Measurements from ENCODE around the gene TSR3.

DNA sequence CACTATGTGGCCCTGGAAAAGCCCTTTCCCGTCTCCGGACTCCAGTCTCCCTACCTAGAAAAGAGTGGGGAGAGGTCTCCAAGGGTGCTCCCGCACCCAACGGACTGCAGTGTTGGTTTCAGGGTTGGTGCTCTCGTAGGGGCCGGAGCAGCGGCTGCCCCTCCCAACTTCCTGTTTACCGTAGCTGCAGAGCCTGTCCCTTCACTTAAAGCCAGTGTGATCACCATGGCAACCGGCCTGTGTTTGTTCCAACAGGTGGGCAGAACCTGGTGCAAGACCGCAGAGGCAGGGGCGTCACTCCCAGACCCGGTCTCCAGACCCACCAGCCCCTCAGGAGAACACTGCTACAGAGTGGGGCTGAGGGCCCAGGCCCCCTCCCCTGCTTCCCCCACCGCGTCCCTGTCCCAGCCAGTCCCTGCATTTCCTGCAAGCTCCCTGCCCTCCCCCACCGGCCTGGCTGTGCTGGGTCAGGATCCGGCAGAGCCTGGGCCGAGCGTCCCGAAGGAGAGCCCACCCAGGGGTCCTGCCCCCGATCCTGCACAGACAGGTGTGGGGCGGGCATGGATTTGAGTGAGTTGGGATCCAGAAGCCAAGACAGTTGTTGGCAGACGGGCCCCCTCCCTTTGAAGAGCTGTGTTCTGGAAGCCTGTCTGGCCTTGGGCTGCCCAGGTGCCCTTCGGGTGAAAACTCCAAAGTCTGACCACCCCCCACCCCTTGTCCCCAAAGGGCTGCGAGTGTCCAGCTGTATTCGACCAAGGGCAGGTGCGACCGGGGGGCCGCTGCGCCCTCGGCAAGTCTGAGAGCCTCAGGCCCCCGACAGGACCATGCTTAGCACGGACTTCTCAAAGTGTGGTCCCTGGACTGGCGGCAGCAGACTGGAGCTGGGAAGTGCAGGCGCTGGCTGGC is 19.7 kb downstream of the TSR3 start:
- TF ChIP-seq, protein P1, sequence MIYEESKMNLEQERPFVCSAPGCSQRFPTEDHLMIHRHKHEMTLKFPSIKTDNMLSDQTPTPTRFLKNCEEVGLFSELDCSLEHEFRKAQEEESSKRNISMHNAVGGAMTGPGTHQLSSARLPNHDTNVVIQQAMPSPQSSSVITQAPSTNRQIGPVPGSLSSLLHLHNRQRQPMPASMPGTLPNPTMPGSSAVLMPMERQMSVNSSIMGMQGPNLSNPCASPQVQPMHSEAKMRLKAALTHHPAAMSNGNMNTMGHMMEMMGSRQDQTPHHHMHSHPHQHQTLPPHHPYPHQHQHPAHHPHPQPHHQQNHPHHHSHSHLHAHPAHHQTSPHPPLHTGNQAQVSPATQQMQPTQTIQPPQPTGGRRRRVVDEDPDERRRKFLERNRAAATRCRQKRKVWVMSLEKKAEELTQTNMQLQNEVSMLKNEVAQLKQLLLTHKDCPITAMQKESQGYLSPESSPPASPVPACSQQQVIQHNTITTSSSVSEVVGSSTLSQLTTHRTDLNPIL (CRISPR knock-in tag; IDR thresholded peaks at IDR 0.05; ENCODE audit: low read depth) = no peak
- TF ChIP-seq RARB (CRISPR knock-in tag; IDR thresholded peaks at IDR 0.05) = no peak
- no peak for TF ChIP-seq ESRRG (CRISPR knock-in tag; IDR thresholded peaks at IDR 0.05)
- TF ChIP-seq, protein P2, sequence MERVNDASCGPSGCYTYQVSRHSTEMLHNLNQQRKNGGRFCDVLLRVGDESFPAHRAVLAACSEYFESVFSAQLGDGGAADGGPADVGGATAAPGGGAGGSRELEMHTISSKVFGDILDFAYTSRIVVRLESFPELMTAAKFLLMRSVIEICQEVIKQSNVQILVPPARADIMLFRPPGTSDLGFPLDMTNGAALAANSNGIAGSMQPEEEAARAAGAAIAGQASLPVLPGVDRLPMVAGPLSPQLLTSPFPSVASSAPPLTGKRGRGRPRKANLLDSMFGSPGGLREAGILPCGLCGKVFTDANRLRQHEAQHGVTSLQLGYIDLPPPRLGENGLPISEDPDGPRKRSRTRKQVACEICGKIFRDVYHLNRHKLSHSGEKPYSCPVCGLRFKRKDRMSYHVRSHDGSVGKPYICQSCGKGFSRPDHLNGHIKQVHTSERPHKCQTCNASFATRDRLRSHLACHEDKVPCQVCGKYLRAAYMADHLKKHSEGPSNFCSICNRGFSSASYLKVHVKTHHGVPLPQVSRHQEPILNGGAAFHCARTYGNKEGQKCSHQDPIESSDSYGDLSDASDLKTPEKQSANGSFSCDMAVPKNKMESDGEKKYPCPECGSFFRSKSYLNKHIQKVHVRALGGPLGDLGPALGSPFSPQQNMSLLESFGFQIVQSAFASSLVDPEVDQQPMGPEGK (CRISPR knock-in tag; IDR thresholded peaks at IDR 0.05; ENCODE audit: borderline replicate concordance) = no peak
- TF ChIP-seq BACH2 (CRISPR knock-in tag; IDR thresholded peaks at IDR 0.05; ENCODE audit: borderline replicate concordance) = no peak
- TF ChIP-seq TCF4 (CRISPR knock-in tag; IDR thresholded peaks at IDR 0.05; ENCODE audit: borderline replicate concordance) = no peak
- TF ChIP-seq, protein P3, sequence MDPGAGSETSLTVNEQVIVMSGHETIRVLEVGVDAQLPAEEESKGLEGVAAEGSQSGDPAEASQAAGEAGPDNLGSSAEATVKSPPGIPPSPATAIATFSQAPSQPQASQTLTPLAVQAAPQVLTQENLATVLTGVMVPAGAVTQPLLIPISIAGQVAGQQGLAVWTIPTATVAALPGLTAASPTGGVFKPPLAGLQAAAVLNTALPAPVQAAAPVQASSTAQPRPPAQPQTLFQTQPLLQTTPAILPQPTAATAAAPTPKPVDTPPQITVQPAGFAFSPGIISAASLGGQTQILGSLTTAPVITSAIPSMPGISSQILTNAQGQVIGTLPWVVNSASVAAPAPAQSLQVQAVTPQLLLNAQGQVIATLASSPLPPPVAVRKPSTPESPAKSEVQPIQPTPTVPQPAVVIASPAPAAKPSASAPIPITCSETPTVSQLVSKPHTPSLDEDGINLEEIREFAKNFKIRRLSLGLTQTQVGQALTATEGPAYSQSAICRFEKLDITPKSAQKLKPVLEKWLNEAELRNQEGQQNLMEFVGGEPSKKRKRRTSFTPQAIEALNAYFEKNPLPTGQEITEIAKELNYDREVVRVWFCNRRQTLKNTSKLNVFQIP (CRISPR knock-in tag; IDR thresholded peaks at IDR 0.05; ENCODE audit: borderline replicate concordance, low read depth) = no peak
- TF ChIP-seq ISL1 (CRISPR knock-in tag; IDR thresholded peaks at IDR 0.05) = no peak
- TF ChIP-seq, protein P4, sequence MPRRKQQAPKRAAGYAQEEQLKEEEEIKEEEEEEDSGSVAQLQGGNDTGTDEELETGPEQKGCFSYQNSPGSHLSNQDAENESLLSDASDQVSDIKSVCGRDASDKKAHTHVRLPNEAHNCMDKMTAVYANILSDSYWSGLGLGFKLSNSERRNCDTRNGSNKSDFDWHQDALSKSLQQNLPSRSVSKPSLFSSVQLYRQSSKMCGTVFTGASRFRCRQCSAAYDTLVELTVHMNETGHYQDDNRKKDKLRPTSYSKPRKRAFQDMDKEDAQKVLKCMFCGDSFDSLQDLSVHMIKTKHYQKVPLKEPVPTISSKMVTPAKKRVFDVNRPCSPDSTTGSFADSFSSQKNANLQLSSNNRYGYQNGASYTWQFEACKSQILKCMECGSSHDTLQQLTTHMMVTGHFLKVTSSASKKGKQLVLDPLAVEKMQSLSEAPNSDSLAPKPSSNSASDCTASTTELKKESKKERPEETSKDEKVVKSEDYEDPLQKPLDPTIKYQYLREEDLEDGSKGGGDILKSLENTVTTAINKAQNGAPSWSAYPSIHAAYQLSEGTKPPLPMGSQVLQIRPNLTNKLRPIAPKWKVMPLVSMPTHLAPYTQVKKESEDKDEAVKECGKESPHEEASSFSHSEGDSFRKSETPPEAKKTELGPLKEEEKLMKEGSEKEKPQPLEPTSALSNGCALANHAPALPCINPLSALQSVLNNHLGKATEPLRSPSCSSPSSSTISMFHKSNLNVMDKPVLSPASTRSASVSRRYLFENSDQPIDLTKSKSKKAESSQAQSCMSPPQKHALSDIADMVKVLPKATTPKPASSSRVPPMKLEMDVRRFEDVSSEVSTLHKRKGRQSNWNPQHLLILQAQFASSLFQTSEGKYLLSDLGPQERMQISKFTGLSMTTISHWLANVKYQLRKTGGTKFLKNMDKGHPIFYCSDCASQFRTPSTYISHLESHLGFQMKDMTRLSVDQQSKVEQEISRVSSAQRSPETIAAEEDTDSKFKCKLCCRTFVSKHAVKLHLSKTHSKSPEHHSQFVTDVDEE (CRISPR knock-in tag; IDR thresholded peaks at IDR 0.05) = no peak
- no peak for TF ChIP-seq OSR1 (CRISPR knock-in tag; IDR thresholded peaks at IDR 0.05)
- no peak for TF ChIP-seq ZFP3 (CRISPR knock-in tag; IDR thresholded peaks at IDR 0.05)
